GM23338 (cell line): ENCODE results near the gene HTT-AS. TPM values are rescaled to one million over a fixed set of nuclear protein-coding genes. Genes with fewer than 3 reads are reported as not detected.

Experiments
- ATAC-seq: fragments of 200-7000 bp; cut with Tn5 transposase; 3 replicates; pipeline ENCODE4 v1.9.1; 2020
- DNase-seq: peaks from one replicate; pipeline ENCODE4 v3.0.0-alpha.2; 2015; ENCODE audit warnings: low spot score
- H2AFZ ChIP-seq: fragments of 200-600 bp; sonication (generic); 2 replicates; pipeline ENCODE4 v1.8.0; 2016; ENCODE audit warnings: antibody characterized with exemption, mild to moderate bottlenecking, moderate library complexity
- H3F3A ChIP-seq: fragments of 200-600 bp; sonication (generic); replicated peaks from 2 replicates; pipeline ENCODE4 v1.8.0; 2017; ENCODE audit warnings: antibody characterized with exemption, mixed run types, low read depth
- H3K27ac ChIP-seq: fragments of 200-600 bp; sonication (generic); 2 replicates; pipeline ENCODE4 v1.6.1; 2016; ENCODE audit warnings: low read depth
- H3K27me3 ChIP-seq: fragments of 200-600 bp; sonication (generic); 2 replicates; pipeline ENCODE4 v1.8.0; 2016; ENCODE audit warnings: mild to moderate bottlenecking, mixed run types, moderate library complexity; ENCODE audit not compliant: insufficient read depth
- H3K36me3 ChIP-seq: fragments of 200-600 bp; sonication (generic); 2 replicates; pipeline ENCODE4 v1.8.0; 2016; ENCODE audit warnings: mild to moderate bottlenecking; ENCODE audit not compliant: insufficient read depth
- H3K4me1 ChIP-seq: fragments of 200-600 bp; sonication (generic); 2 replicates; pipeline ENCODE4 v1.8.0; 2016; ENCODE audit warnings: mild to moderate bottlenecking, moderate library complexity; ENCODE audit not compliant: insufficient read depth
- H3K4me2 ChIP-seq: fragments of 200-600 bp; sonication (generic); 2 replicates; pipeline ENCODE4 v1.7.1; 2017; ENCODE audit warnings: mixed run types
- H3K4me3 ChIP-seq: fragments of 200-600 bp; sonication (generic); 2 replicates; pipeline ENCODE4 v1.6.1; 2016; ENCODE audit warnings: mixed run types
- H3K79me2 ChIP-seq: fragments of 200-600 bp; sonication (generic); replicated peaks from 2 replicates; pipeline ENCODE4 v1.8.0; 2017; ENCODE audit warnings: mild to moderate bottlenecking; ENCODE audit not compliant: insufficient read depth
- H3K9me2 ChIP-seq: fragments of 200-600 bp; sonication (generic); 2 replicates; pipeline ENCODE4 v1.8.0; 2017; ENCODE audit not compliant: insufficient read depth
- H4K20me1 ChIP-seq: fragments of 200-600 bp; sonication (generic); replicated peaks from 2 replicates; pipeline ENCODE4 v1.8.0; 2017; ENCODE audit warnings: mild to moderate bottlenecking; ENCODE audit not compliant: insufficient read depth
- H3K27ac Mint-ChIP-seq: 2 replicates; pipeline ENCODE4 v1.8.0; 2020; ENCODE audit warnings: inconsistent platforms, mild to moderate bottlenecking, moderate library complexity, mixed read lengths
- H3K27me3 Mint-ChIP-seq: 3 replicates; pipeline ENCODE4 v1.8.0; 2022; ENCODE audit warnings: low read depth, mild to moderate bottlenecking, moderate library complexity, mixed read lengths, inconsistent platforms; ENCODE audit not compliant: insufficient read depth, poor library complexity
- H3K36me3 Mint-ChIP-seq: 3 replicates; pipeline ENCODE4 v1.8.0; 2021; ENCODE audit warnings: low read depth, mild to moderate bottlenecking, inconsistent platforms, moderate library complexity, mixed read lengths
- H3K4me1 Mint-ChIP-seq: 3 replicates; pipeline ENCODE4 v1.8.0; 2020; ENCODE audit warnings: mild to moderate bottlenecking, inconsistent platforms, mixed read lengths
- H3K4me3 Mint-ChIP-seq: 3 replicates; pipeline ENCODE4 v1.8.0; 2021; ENCODE audit warnings: moderate library complexity, mild to moderate bottlenecking, inconsistent platforms, mixed read lengths
- H3K9me3 Mint-ChIP-seq: 3 replicates; pipeline ENCODE4 v1.8.0; 2020; ENCODE audit warnings: moderate library complexity, mild to moderate bottlenecking, inconsistent platforms, mixed read lengths
- CREB1 ChIP-seq: fragments of 250-450 bp; sonication (Bioruptor Pico); IDR thresholded peaks from 2 replicates; pipeline ENCODE4 v1.5.0; 2020; ENCODE audit warnings: low read depth, mild to moderate bottlenecking, moderate library complexity
- EZH2phosphoT487 ChIP-seq: fragments of 200-600 bp; sonication (generic); IDR thresholded peaks from one replicate; pipeline ENCODE4 v1.8.1; 2018; ENCODE audit warnings: antibody characterized with exemption; ENCODE audit not compliant: unreplicated experiment
- JUNB ChIP-seq: IDR thresholded peaks from one replicate; pipeline ENCODE4 v1.6.1; 2016; ENCODE audit warnings: antibody characterized with exemption; ENCODE audit not compliant: unreplicated experiment
- POLR2AphosphoS5 ChIP-seq: IDR thresholded peaks from 2 replicates; pipeline ENCODE4 v1.6.1; 2016; ENCODE audit warnings: antibody characterized with exemption, low read depth
- REST ChIP-seq: IDR thresholded peaks from one replicate; pipeline ENCODE4 v1.6.1; 2018; ENCODE audit warnings: antibody characterized with exemption; ENCODE audit not compliant: unreplicated experiment
- STAT1 ChIP-seq: IDR thresholded peaks from one replicate; pipeline ENCODE4 v1.6.1; 2016; ENCODE audit warnings: antibody characterized with exemption; ENCODE audit not compliant: unreplicated experiment
- ZNF114 ChIP-seq: fragments of 250-450 bp; sonication (Bioruptor Pico); IDR thresholded peaks from 2 replicates; pipeline ENCODE4 v1.5.0; 2020; ENCODE audit warnings: mild to moderate bottlenecking, moderate library complexity
- polyA plus RNA-seq: library from polyadenylated mRNA; unstranded; fragments of >200 nt; fragmentation: Nextera tagmentation; extraction: Ambion mirVana; gene quantifications from 2 replicates; pipeline ENCODE4 v1.2.1, GENCODE V29; 2016
- total RNA-seq: library from RNA; depleted of rRNA; stranded (reverse); fragments of >200 nt; shearing (Covaris generic); gene quantifications from 2 replicates; pipeline ENCODE4 v1.2.3, GENCODE V29; 2014

The HTT-AS gene
- total and polyA plus RNA-seq, 2 experiments from 2014 or later, result not detected

GRCh38 chr4:3069661-3070199, 4.6 kb downstream of the HTT-AS start:
- Histone ChIP-seq H4K20me1 (no peaks in the 10 kb centered on the region), H3K79me2 (no peaks in the 10 kb centered on the region), H2AFZ (no peak overlapping the region), H3K9me2 (no peaks in the 10 kb centered on the region), H3K27me3 (no peaks in the 10 kb centered on the region), H3K4me1 (no peaks in the 10 kb centered on the region; the same call in 1 of the 2 replicates), H3K36me3 (no peaks in the 10 kb centered on the region), H3F3A (no peaks in the 10 kb centered on the region), H3K4me3 (no peak overlapping the region), H3K4me2 (no peak overlapping the region), H3K27ac (no peak overlapping the region)
- H3K4me3 Mint-ChIP-seq, result no peak overlapping the region
- peaks cover 4% of the 10 kb centered on the region; the same call in 2 of the 3 replicates for H3K4me1 Mint-ChIP-seq
- no peaks in the 10 kb centered on the region for H3K36me3 Mint-ChIP-seq
- H3K27me3 Mint-ChIP-seq, result peaks cover 4% of the 10 kb centered on the region
- TF ChIP-seq STAT1, result no peak
- no peak for DNase-seq
- H3K9me3 Mint-ChIP-seq, result no peaks in the 10 kb centered on the region
- H3K27ac Mint-ChIP-seq, result no peak overlapping the region
- no peak for ATAC-seq

DNA sequence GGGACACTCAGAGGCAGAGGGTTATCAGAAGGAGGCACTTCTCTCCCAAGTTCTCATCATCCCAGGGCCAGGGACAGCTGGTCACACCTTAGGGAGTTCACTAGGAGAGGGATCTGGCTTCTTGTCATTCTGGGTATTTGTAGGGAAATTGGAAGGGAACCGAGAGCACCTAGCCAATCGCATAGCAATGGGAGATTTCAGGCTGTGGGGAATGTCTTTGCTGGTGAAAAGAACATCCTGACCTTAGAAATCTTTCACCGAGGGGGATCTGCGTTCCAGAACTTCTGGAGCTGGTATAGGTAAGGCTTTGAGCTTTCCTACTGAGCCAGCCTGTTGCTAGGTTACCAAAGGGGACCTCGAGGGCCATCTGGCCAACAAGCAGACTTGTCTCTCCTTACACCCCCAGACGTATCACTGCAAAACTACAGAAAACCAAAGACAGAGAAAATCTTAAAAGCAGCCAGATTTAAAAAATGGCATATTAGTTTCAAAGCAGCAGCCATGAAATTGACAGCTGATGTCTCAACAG, 6.8 kb downstream of the HTT-AS start:
- Mint-ChIP-seq H3K9me3 (no peaks in the 10 kb centered on the region), H3K27me3 (peaks cover 14% of the 10 kb centered on the region), H3K36me3 (no peaks in the 10 kb centered on the region), H3K4me1 (peaks cover 4% of the 10 kb centered on the region; the same call in 2 of the 3 replicates), H3K4me3 (no peak overlapping the region), H3K27ac (no peak overlapping the region)
- no peaks in the 10 kb centered on the region for H4K20me1 ChIP-seq
- DNase-seq, result no peak
- no peak overlapping the region for H3K27ac ChIP-seq
- H3F3A ChIP-seq, result no peaks in the 10 kb centered on the region
- H3K4me1 ChIP-seq, result no peaks in the 10 kb centered on the region
- TF ChIP-seq POLR2AphosphoS5, result no peak
- TF ChIP-seq EZH2phosphoT487, result no peak
- TF ChIP-seq ZNF114 (CRISPR knock-in tag), result no peak
- TF ChIP-seq CREB1 (CRISPR knock-in tag), result no peak
- no peak for TF ChIP-seq JUNB
- TF ChIP-seq REST, result no peak
- H3K79me2 ChIP-seq, result no peaks in the 10 kb centered on the region
- no peaks in the 10 kb centered on the region for H3K27me3 ChIP-seq
- H3K36me3 ChIP-seq, result no peaks in the 10 kb centered on the region
- H3K9me2 ChIP-seq, result no peaks in the 10 kb centered on the region
- H3K4me3 ChIP-seq, result no peak overlapping the region
- ATAC-seq, result no peak
- H3K4me2 ChIP-seq, result no peak overlapping the region
- H2AFZ ChIP-seq, result no peak overlapping the region
